HepG2 (cell line): ENCODE data around the gene SEMA3B. TPM values are rescaled to one million over a fixed set of nuclear protein-coding genes. Genes with fewer than 3 reads are reported as not detected.

Experiments
- BHLHE40 ChIP-seq: IDR thresholded peaks from 2 replicates; pipeline ENCODE4 v1.6.1; 2011; ENCODE audit warnings: low read length, improper control_type of control experiment
- CCAR2 ChIP-seq: fragments of 200-400 bp; formaldehyde crosslinking; optimal IDR thresholded peaks from 2 replicates; pipeline ENCODE3; 2018; ENCODE audit warnings: low read depth, mild to moderate bottlenecking, low read length, moderate library complexity
- EED ChIP-seq: sonication (generic); formaldehyde crosslinking; IDR thresholded peaks from 2 replicates; pipeline ENCODE4 v1.5.0; 2020; ENCODE audit warnings: mild to moderate bottlenecking, missing genetic modification reagents
- GLI4 ChIP-seq: sonication (generic); formaldehyde crosslinking; IDR thresholded peaks from 2 replicates; pipeline ENCODE4 v1.5.1; 2020; ENCODE audit warnings: missing genetic modification reagents, mild to moderate bottlenecking, moderate library complexity, borderline replicate concordance
- KDM4B ChIP-seq: sonication (generic); formaldehyde crosslinking; IDR thresholded peaks from 2 replicates; pipeline ENCODE4 v1.4.0; 2020; ENCODE audit warnings: missing genetic modification reagents
- MYC ChIP-seq: sonication (generic); formaldehyde crosslinking; IDR thresholded peaks from 2 replicates; pipeline ENCODE4 v1.9.0; 2021; ENCODE audit warnings: missing genetic modification reagents, borderline replicate concordance
- NFE2L2 ChIP-seq: fragments of 150-350 bp; IDR thresholded peaks from 2 replicates; pipeline ENCODE4 v1.6.1; 2014; ENCODE audit warnings: low read length
- POLR2AphosphoS5 ChIP-seq: IDR thresholded peaks from 2 replicates; pipeline ENCODE4 v1.6.1; 2012; ENCODE audit warnings: low read depth, low read length
- REPIN1 ChIP-seq: sonication (generic); formaldehyde crosslinking; IDR thresholded peaks from 2 replicates; pipeline ENCODE4 v1.8.0; 2022; ENCODE audit warnings: missing genetic modification reagents, low read depth, mild to moderate bottlenecking, borderline replicate concordance
- REXO4 ChIP-seq: sonication (generic); formaldehyde crosslinking; IDR thresholded peaks from 2 replicates; pipeline ENCODE4 v1.8.0; 2022; ENCODE audit warnings: missing genetic modification reagents, mild to moderate bottlenecking, borderline replicate concordance
- SCMH1 ChIP-seq: sonication (generic); formaldehyde crosslinking; IDR thresholded peaks from 2 replicates; pipeline ENCODE4 v1.9.0; 2021; ENCODE audit warnings: missing genetic modification reagents, mild to moderate bottlenecking, borderline replicate concordance
- SNAPC2 ChIP-seq: sonication (generic); formaldehyde crosslinking; IDR thresholded peaks from 2 replicates; pipeline ENCODE4 v1.8.1; 2022; ENCODE audit warnings: mild to moderate bottlenecking, missing genetic modification reagents
- SRSF1 ChIP-seq: fragments of 200-400 bp; formaldehyde crosslinking; optimal IDR thresholded peaks from 2 replicates; pipeline ENCODE3; 2017; ENCODE audit warnings: mild to moderate bottlenecking, low read depth, low read length, moderate library complexity
- ZBTB38 ChIP-seq: sonication (generic); formaldehyde crosslinking; IDR thresholded peaks from 2 replicates; pipeline ENCODE4 v1.5.1; 2020; ENCODE audit warnings: mild to moderate bottlenecking, missing genetic modification reagents
- ZNF121 ChIP-seq: sonication (generic); formaldehyde crosslinking; IDR thresholded peaks from 2 replicates; pipeline ENCODE4 v1.5.0; 2020; ENCODE audit warnings: mild to moderate bottlenecking, missing genetic modification reagents
- ZNF143 ChIP-seq: sonication (generic); formaldehyde crosslinking; IDR thresholded peaks from 2 replicates; pipeline ENCODE4 v1.4.0; 2020; ENCODE audit warnings: missing genetic modification reagents
- ZNF34 ChIP-seq: sonication (generic); formaldehyde crosslinking; IDR thresholded peaks from 2 replicates; pipeline ENCODE4 v1.4.0; 2020; ENCODE audit warnings: mild to moderate bottlenecking, missing genetic modification reagents, borderline replicate concordance
- ZNF761 ChIP-seq: sonication (generic); formaldehyde crosslinking; conservative IDR thresholded peaks from 2 replicates; pipeline ENCODE4 v1.4.0; 2020; ENCODE audit warnings: mild to moderate bottlenecking, missing genetic modification reagents
- polyA plus RNA-seq, 8 experiments: library from polyadenylated mRNA; depleted of rRNA in 3 of 8; stranded (reverse) in 7 of 8; unstranded in 1 of 8; fragments of >200 nt; fragmentation: Illumina TruSeq in 4 of 8; extraction: Trizol in 4 of 8; gene quantifications; 2 replicates each; pipeline versions ENCODE4 v1.2.1 to v1.2.3, GENCODE V29; 2011 to 2016; ENCODE audit warnings: low read depth in 4 of 8, missing spikeins in 1 of 8, mixed read lengths in 1 of 8; ENCODE audit not compliant: insufficient read depth in 1 of 8
- total RNA-seq, 5 experiments: library from RNA; depleted of rRNA; stranded (reverse); fragments of >200 nt; fragmentation: Illumina TruSeq; extraction: Trizol; gene quantifications; 2 replicates each; pipeline ENCODE4 v1.2.3, GENCODE V29; 2016; ENCODE audit warnings: low read depth in 1 of 5
- TF ChIP-seq, protein P1 (sequence below): IDR thresholded peaks from 2 replicates; pipeline ENCODE4 v1.6.1; 2012; ENCODE audit warnings: inconsistent platforms
- TF ChIP-seq, protein P2 (sequence below): sonication (generic); formaldehyde crosslinking; IDR thresholded peaks from 2 replicates; pipeline ENCODE4 v1.8.0; 2023; ENCODE audit warnings: mild to moderate bottlenecking, missing genetic modification reagents
- TF ChIP-seq, protein P3 (sequence below): sonication (generic); formaldehyde crosslinking; IDR thresholded peaks from 2 replicates; pipeline ENCODE4 v1.4.0; 2020; ENCODE audit warnings: mild to moderate bottlenecking, missing genetic modification reagents
- TF ChIP-seq, protein P4 (sequence below): sonication (generic); IDR thresholded peaks from 2 replicates; pipeline ENCODE4 v1.6.1; 2016; ENCODE audit warnings: low read depth, borderline replicate concordance
- TF ChIP-seq, protein P5 (sequence below): fragments of 450-650 bp; IDR thresholded peaks from 2 replicates; pipeline ENCODE4 v1.6.1; 2017
- TF ChIP-seq, protein P6 (sequence below): sonication (generic); formaldehyde crosslinking; IDR thresholded peaks from 2 replicates; pipeline ENCODE4 v1.4.0; 2020; ENCODE audit warnings: missing genetic modification reagents

The SEMA3B gene
- total and polyA plus RNA-seq, 2 of the 13 experiments (the other 11 are each of a cell fraction or from before 2014, with no cell fraction given) = 93.2 to 158 TPM

DNA sequence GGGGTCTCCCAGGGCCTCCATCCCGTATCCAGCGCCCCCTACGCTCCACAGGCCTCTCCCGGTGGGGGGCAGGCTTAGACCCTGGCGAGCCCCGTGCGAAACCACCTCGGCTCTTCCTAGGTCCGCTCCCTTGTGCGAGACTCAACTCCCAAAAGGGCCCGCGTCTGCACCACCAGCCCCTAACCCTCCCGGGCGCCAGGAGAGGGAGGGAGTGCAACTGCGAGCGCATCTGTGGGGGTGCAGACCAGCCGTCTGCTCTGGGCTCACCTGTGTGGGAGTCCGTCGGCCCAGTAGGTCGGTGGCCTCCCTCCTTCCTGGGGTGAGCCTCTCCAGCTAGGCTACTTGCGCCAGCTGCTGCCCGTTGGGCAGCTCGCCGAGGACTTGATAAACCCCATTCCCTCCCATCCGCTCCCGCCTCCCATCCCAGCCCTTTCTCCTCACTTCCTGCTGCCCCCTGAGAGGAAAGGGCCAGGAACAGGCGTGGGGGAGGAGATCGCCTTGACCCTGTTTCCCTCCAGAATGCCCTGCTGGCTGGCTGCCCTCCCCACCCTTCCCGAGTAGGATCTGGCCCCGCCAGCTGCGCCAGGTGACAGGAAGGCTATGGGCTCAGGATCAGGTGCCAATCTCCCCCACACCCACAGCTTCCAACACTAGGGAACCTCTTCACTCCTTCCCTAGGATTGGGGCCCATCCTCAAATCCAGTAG lies 53.6 kb downstream of the SEMA3B start, which contains the start of gene HYAL2 (continued):
- TF ChIP-seq, protein P1, sequence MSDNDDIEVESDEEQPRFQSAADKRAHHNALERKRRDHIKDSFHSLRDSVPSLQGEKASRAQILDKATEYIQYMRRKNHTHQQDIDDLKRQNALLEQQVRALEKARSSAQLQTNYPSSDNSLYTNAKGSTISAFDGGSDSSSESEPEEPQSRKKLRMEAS = 0 out of 2 replicates have a peak, but pooled peaks have one; percentile 18
- no peak for TF ChIP-seq REPIN1
- TF ChIP-seq ZNF761 (CRISPR knock-in tag) = no peak
- TF ChIP-seq SNAPC2 (CRISPR knock-in tag) = no peak
- TF ChIP-seq, protein P2, sequence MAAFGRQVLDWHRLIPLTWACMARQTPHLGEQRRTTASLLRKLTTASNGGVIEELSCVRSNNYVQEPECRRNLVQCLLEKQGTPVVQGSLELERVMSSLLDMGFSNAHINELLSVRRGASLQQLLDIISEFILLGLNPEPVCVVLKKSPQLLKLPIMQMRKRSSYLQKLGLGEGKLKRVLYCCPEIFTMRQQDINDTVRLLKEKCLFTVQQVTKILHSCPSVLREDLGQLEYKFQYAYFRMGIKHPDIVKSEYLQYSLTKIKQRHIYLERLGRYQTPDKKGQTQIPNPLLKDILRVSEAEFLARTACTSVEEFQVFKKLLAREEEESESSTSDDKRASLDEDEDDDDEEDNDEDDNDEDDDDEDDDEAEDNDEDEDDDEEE (CRISPR knock-in tag) = no peak
- no peak; the same call in 1 of the 2 replicates for TF ChIP-seq MYC (CRISPR knock-in tag)
- TF ChIP-seq CCAR2 = no peak
- TF ChIP-seq KDM4B (CRISPR knock-in tag) = no peak
- no peak for TF ChIP-seq SCMH1
- TF ChIP-seq, protein P3, sequence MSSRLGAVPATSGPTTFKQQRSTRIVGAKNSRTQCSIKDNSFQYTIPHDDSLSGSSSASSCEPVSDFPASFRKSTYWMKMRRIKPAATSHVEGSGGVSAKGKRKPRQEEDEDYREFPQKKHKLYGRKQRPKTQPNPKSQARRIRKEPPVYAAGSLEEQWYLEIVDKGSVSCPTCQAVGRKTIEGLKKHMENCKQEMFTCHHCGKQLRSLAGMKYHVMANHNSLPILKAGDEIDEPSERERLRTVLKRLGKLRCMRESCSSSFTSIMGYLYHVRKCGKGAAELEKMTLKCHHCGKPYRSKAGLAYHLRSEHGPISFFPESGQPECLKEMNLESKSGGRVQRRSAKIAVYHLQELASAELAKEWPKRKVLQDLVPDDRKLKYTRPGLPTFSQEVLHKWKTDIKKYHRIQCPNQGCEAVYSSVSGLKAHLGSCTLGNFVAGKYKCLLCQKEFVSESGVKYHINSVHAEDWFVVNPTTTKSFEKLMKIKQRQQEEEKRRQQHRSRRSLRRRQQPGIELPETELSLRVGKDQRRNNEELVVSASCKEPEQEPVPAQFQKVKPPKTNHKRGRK (CRISPR knock-in tag) = no peak
- no peak for TF ChIP-seq REXO4 (CRISPR knock-in tag)
- no peak for TF ChIP-seq ZNF34 (CRISPR knock-in tag)
- TF ChIP-seq EED = no peak
- TF ChIP-seq NFE2L2 = no peak
- peak; percentile 95 for TF ChIP-seq ZBTB38
- no peak for TF ChIP-seq GLI4 (CRISPR knock-in tag)
- TF ChIP-seq ZNF121 (CRISPR knock-in tag) = no peak
- TF ChIP-seq, protein P4, sequence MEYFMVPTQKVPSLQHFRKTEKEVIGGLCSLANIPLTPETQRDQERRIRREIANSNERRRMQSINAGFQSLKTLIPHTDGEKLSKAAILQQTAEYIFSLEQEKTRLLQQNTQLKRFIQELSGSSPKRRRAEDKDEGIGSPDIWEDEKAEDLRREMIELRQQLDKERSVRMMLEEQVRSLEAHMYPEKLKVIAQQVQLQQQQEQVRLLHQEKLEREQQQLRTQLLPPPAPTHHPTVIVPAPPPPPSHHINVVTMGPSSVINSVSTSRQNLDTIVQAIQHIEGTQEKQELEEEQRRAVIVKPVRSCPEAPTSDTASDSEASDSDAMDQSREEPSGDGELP = 0 out of 2 replicates have a peak, but pooled peaks have one; percentile 33
- no peak for TF ChIP-seq ZNF143
- TF ChIP-seq POLR2AphosphoS5 = no peak; the same call in 1 of the 2 replicates
- no peak for TF ChIP-seq SRSF1
- TF ChIP-seq BHLHE40 = no peak
- TF ChIP-seq, protein P5, sequence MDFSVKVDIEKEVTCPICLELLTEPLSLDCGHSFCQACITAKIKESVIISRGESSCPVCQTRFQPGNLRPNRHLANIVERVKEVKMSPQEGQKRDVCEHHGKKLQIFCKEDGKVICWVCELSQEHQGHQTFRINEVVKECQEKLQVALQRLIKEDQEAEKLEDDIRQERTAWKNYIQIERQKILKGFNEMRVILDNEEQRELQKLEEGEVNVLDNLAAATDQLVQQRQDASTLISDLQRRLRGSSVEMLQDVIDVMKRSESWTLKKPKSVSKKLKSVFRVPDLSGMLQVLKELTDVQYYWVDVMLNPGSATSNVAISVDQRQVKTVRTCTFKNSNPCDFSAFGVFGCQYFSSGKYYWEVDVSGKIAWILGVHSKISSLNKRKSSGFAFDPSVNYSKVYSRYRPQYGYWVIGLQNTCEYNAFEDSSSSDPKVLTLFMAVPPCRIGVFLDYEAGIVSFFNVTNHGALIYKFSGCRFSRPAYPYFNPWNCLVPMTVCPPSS = no peak
- TF ChIP-seq, protein P6, sequence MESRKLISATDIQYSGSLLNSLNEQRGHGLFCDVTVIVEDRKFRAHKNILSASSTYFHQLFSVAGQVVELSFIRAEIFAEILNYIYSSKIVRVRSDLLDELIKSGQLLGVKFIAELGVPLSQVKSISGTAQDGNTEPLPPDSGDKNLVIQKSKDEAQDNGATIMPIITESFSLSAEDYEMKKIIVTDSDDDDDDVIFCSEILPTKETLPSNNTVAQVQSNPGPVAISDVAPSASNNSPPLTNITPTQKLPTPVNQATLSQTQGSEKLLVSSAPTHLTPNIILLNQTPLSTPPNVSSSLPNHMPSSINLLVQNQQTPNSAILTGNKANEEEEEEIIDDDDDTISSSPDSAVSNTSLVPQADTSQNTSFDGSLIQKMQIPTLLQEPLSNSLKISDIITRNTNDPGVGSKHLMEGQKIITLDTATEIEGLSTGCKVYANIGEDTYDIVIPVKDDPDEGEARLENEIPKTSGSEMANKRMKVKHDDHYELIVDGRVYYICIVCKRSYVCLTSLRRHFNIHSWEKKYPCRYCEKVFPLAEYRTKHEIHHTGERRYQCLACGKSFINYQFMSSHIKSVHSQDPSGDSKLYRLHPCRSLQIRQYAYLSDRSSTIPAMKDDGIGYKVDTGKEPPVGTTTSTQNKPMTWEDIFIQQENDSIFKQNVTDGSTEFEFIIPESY (CRISPR knock-in tag) = peak; percentile 74; the same call in 1 of the 2 replicates
